Stimulated activated CD4-positive, alpha-beta T cell treated with anti-CD3 and anti-CD28 coated beads, Interleukin-12 subunit alpha, Interleukin-12 subunit beta, amount 100 ng/mL, for 24 hours (primary cell): ENCODE data around the gene ENGASE.

Source experiments
- DNase-seq, 2 experiments: peaks; one replicate each; pipeline ENCODE4 v3.0.0-alpha.2; 2020; ENCODE audit warnings: low read depth in 2 of 2

ENGASE gene

DNA sequence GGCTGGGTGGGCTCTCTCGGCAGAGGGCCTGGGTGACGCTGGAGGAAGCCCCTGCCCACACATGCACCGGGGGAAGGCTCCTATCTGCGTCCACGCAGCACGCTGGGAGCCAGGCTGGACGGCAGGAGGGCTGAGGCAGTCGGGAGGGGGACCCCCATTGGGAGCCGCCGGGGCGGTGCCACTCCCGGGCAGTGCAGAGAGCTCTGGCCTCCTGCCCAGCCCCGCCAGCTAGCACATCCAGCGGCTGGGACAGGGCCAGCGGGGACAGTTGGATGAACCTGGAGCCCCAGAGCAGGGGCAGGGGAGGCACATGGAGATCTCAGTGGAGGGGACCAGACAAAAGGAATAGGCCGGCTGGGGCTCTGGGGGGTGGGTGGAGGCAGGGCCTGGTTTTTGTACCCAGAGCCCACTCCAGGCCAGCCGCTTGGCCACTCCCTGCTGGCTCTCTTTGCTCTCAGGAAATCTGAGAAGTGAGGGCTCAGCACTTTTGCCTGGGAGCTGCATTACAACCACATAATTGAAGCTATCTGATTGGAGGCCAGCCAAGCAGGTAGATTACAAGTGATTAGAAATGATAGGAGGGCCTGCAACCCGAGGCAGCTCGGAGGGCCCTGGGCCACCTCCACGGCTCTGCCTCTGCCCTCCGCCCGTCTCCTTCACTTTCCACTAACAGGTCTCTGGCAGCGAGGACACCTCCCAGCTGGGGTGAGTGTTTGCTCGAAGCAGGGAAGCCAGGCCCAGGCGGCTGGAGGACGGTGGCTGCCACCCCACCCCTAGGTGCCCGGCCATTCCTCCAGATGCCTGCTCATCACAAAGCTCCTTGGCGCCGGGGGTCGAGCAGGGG lies 40.1 kb downstream of the ENGASE start:
- DNase-seq, result no peak

DNA sequence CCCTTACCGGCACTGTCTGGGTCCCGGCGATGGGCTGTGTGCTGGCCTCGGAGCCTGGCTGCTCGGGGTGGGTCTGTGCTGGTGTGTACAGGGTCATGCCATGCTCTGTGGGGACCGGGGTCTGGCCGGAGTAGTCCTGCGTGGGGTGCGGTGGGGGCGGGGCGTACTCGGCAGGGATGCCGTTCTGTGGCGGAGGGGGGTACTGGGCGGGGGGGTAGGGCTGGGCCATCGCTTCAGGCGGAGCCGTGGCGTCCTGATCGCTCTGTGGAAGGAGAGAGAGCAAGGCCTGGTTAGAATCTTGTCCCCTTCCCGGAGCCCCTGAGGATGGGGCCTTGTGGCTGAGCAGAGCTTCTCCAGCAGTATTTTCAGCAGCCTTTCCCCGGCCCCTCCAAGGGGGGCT lies 40.9 kb downstream of the ENGASE start:
- no peak for DNase-seq

DNA sequence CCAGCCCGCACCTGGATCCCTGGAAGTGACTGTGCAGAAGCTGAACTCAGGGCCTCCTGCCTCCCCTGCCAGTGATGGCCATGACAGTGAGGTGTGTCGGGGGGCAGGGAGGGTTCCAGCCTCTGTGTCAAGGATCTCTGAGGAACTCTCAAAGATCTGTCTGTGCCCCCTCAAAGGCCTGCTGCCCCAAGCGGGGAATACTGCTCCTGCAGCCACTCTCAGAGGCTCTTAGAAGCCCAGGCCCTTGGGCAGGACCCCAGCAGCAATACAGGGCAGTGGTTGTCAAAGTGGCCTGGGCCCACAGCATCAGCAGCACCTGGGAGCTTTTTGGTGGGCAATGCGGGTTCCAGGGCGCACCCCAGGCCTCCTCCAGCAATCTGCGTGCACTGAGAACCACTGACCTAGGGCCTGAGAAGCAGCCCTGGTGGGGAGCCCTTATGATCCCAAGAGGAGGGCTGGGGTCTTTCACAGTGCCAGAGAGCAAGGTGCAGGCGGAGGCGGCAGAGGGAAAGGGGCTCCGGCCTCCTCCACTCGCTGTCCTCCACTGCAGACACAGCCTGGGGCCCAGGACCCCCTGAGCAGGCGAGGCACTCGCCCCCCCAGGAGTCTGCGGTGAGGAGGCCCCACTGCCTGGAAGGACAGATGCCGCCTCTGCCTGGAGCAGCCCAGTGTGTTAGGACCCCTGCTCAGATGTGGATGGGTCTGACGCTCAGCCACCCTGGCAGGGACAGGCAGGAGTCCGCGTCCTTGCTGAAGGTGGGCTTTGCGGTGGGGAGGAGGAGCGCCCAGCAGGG lies 42.1 kb downstream of the ENGASE start:
- no peak for DNase-seq

DNA sequence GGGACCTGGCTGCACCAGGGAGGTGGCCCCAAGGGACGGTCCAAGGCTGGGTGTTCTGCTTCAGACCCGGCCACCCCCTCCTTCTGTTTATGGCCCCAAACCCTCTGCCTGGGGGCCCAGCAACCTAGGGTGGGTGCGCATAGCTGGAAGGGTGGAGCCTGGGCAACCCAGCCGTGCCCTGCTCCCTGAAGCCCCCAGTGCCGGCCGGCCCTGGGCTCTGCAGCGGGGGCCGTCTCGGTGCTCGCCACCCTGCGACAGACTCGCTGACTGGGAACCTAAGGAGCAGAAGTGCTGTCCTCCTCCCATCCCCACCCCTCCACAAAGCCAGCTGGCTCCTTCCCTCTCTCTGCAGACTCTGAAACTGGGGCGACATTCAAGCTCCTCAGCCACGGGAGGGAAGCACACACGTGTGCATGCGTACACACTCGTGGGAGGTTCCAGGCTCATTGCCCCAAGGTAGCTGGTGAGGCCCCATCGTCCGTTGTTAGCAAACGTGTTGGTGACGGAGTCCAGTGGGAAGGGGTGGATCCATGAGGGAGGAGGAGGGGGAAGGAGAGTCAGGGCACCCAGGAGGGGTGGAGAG lies 43.4 kb downstream of the ENGASE start:
- no peak for DNase-seq

DNA sequence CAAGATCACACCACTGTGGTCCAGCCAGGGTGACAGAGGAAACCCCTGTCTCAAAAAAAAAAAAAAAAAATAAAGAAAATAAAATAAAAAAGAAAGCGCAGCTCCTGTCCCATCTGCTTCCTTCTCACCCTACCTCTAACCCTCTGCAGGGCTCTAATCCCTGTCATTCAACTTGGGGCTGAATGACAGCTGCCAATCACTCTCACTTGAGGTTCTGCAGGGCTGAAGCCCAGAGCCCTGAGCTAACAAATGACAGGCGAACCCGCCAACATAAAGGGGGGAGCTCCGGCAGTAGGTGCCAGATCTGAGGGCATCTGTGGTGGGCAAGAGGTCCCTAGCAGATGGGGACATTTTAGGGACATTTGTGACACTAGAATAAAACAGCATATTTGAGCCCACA lies 44.3 kb downstream of the ENGASE start:
- no peak for DNase-seq

DNA sequence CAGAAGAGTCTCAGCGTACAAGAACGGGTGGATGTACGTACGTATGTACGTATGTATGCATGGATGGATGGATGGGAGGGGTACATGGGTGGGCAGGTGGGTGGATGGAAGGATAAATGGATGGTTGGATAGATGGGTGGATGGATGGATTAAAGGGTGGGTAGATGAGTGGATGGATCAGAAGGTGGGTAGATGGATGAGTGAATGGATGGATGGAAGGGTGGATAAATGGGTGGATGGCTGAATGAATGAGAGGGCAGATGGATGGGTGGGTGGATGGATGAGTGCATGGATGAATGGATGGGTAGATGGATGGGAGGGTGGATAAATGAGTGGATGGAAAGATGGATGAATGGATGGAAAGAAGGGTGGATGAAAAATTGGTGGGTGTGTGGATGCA lies 45.6 kb downstream of the ENGASE start:
- no peak for DNase-seq

DNA sequence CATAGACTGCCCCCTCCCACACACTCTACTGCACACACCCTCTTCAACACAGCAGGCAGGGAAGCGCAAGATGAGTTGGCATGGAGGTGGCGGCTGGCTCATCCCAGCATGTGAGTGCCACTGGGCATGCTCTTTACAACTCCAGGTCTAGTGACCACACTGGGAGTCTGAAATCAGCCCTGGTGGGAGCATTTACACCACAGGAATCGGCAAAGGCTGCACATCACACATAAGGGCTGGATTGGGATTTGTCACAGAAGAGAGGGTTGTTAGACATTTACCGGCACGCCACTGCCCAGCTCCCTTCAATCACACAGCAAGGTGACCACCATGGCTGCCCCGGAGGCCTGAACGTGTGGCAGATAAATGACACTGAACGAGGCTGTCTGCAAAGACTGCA lies 49.4 kb downstream of the ENGASE start:
- DNase-seq, result no peak

DNA sequence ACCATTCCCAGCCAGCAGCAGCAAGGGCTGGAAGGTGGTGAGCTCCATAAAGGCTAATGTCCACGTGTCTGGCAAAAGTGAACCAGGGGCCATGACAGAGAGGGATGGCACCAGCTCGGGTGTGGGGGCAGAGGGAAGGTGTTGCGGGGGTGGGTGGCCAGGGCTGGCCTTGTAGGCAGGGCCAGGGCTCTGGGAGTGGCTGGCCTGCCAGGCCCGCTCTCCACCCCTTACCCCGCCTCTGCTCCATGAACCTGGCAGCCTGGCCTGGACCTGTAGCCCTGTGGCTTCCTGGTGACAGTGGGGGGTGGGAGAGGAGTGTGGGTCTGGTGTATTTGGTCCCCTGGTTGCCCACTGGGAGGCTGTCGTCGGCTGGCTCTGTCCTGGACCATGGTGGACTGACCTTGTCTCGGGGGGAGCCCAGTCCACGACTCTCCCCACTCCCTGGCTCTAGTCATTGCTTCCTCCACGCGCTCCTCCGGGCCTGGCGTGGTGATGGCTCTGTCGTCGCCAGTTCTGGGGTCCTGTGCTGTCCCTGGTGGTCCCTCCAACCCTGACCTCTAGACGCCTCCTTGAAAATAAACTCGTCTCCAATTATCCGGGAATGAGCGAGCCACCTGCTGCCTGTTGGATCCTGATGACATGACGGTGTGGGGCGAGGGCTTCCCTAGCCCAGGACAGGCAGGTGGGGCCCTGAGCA lies 50.0 kb downstream of the ENGASE start:
- no peak for DNase-seq

DNA sequence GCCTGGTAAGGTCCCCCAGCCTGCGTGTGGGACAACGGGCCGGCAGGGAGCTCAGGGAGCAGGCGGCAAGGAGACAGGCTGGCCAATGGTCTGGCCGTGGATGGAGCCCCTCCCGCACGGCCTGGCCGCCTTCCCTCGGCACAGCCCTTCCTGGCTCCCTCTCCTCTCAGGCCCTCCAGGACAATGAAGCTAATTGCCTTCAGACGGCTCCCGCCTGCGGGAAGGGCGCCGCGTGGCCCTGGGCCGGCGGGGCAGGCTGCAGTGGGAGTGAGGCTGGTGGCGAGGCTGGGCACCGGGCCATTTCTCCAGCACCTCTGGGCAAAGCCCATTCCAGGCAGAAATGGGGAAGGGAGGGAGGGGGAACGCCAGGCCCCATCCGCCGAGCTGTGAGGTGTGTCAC lies 50.9 kb downstream of the ENGASE start:
- no peak for DNase-seq

DNA sequence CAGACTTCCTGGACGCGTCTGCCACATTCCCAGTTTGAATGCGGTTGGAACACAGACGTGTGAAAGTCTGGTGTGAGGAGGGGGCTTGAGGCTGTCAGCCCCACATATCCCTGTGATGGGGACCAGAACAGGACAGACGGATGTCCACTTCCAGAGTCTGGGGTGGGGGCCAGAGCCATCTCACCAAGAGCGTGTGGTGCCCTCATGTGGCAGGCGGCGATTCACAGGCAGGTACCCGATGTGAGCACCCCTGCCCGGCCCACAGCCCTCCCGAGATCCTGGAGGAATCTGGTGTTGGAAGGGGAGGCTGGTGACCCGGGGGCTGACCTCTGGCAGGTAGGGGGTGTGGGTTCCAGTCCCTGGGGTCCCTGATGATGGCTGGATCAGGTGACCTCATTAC lies 51.5 kb downstream of the ENGASE start:
- DNase-seq, result no peak

DNA sequence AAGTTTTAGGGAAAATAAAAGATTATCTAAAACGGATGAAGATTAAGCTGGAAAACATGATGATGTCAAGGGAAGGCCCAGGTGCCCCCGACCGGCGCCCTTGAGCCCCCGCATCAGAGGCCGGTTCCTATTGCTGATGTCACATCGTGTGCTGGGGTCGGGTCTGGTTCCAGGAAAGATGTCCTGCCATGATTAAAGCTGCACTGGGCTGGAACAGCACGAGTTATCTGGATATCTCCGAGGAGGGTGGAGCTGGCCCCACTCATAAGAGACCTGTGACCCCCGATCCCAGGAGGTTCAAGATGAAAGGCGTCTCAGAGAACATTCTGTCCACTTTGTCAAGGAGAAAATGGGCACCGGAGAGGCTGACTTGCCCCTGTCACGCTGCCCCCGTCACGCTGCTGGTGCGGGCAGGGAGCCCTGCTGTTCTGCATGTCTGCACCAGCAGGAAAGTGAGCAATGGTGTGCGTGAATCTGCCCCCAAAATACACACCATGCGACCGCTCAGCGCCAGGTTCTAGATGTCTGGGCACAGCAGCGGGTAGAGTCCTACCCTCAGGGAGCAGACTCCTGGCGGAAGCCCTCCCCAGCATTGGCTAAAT lies 53.0 kb downstream of the ENGASE start:
- DNase-seq, result no peak

DNA sequence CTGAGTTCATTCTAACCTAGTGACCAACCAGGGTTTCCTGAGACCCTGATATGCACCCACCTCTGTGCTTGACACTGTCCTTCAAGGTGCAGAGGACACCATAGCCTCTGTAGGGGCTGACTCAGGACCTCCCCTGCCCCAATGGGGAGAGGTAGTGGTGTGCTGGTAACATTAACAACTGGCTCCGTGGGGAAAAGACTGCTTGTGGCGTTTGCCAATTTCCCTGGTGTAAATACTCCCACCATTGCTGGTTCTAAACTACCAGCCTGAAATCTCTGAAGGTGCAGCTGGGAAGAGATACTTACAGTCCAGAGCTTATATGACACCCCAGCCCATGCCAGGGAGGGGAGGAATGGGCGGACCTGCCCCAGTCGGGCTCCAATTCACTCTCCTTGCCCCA lies 54.9 kb downstream of the ENGASE start:
- DNase-seq, result no peak

DNA sequence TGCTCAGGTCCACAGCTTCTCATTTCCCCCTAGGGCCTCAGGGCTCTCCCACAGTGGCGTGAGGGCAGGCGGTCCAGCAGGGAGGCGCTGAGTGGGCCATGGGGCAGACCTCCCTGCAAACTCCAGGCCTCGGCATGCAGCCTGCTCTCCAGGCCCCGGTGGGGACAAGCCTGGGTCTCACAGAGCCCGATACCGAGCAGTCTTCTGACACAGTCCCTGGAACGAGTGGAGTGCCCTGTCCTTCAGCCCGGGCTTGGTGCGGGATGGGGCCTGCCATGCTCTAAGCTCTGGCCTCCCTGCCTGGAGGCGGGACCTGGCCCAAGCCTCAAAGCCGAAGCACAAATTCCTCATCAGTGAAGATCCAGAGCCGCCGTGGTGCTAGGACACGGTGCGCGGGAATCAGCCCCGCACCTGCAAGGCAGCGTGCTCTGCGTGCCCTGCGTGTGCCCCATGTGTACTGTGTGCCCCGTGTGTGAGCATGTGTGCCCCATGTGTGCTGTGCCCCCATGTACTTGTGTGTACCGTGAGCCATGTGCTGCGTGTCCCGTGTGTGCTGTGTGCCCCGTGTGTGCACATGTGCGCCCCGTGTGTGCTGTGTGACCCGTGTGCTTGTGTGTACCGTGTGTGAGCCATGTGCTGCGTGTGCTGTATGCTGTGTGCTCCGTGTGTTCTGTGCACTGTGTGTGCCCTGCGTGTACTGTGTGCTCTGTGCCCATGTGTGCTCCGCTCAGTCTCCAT lies 56.1 kb downstream of the ENGASE start:
- DNase-seq, result no peak

DNA sequence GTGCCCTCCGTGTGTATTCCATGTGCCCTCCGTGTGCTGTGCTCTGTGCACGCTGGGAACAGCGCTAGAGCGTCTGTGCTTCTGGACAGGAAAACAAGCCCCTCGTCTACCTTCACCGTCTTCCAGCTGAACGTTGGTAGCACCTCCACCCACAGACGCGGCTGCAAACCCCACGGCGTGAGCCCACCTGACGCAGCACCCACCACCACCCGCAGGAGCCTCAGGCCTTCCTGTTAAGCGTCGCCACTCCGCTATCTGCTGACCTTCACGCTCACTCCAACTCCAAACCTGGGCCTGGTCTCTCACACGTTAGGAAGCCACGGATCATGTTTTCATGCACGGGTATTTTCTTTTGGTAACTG lies 56.6 kb downstream of the ENGASE start:
- DNase-seq, result no peak

DNA sequence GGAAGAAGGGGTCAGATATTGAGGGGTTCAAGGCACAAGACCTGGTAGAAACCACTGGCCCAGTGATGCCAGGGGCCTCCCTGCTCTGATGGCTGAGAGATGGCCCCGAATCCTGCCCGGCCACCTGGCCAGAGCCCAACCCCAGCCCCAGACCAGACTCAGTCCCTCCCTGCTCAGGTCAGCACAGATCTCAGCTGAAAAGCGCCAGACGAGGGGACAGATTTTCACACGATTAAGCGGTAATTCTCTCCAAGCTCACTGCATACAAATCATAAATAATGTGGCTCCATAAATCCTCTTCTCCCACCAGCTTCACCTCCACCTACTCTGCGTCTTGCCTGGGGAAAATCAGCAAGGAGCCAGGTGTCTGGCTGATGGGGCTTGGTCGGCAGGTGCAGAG lies 57.1 kb downstream of the ENGASE start:
- no peak for DNase-seq

DNA sequence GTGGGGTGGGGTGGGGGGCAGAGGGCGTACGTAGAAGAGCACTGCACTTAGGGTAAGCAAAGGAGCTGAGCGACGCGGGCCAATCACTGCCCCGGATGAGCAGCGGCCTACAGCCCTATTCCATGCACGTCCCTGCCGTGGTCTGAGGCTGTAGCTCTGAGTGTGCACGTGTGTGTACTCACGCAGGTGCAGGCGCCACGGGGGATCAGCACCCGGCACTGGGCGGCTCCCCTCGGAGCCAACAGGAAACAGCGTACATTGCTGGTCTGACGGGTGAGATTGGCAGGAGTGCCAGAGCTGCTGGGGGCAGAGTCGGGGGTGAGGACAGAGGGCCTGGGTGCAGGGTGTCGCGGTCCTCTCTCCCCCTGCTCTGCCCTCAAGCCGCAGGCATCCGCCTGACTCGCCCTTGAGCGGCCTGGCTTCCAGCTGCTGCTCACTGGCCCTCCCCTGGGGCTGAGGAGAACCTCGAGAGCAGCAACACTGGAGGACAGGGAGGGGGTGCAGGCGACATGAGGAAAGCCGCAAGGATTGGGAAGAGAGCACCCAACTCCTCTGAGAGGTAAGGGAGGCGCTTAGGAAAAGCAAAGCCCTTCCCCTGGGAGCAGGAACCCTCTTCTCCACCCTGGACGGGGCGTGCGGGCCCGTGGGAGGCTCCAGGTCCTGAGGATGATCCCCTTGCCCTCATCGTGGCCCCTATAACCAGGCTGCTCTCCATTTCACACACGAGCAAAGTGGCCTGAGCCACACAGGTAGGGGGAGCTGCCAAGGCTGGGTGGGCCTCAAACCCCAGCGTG lies 57.8 kb downstream of the ENGASE start:
- DNase-seq, result no peak

DNA sequence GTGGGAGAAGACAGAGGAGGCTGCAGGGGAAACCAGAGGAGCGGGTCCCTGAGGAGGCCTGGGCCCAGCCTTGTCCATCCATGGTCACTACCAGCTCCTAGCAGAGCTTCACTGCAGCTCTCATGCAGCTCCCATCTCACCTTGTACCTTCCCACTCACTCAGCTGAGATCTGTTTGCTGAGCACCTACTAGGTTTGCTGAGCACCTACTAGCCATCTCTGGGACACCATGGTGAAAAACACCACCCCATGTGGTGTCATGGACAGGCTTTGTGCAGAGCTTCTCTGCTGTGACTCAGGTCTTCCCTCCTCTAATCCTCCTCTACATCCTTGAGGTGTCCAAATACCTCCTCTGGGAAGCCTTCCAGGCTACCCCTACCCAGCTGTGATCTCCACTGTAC lies 58.6 kb downstream of the ENGASE start:
- DNase-seq, result no peak

DNA sequence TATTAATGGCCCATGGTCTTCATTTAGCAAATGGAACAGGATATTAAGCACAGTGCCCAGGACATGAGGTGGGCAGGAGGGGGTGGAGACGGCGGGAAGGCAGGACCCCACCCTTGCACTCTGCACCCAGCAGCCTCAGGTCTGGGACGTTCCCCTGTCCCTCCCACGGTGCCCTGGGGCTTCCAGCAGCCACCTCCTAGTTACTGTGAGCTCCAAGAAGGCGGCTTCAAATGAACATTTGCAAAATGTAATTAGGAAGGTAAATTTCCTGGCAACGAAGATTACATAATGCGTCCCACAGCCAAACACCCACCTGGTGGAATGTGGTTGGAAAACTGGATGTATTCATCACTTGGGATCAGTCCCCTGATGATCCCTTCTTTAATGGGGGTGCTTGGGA lies 59.4 kb downstream of the ENGASE start:
- DNase-seq, result no peak

DNA sequence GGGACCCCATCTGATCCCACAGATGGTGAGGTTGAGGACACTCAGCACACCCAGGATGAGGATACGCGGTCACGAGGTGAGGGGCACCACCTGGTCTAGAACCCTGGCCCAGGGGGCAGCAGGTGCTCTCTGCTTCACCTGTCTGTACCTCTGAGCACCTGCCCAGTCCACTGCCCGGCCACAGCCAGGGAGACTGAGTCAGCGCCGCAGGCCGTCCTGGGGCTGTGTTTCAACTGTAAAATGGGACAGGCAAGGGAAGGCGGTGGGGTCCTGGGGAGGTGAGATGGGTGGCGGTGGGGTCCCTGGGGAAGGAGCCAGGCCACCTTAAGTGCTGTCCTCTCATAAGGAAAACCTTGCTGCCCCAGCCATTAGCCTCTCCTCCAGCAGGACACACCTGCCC lies 60.4 kb downstream of the ENGASE start:
- DNase-seq, result no peak

DNA sequence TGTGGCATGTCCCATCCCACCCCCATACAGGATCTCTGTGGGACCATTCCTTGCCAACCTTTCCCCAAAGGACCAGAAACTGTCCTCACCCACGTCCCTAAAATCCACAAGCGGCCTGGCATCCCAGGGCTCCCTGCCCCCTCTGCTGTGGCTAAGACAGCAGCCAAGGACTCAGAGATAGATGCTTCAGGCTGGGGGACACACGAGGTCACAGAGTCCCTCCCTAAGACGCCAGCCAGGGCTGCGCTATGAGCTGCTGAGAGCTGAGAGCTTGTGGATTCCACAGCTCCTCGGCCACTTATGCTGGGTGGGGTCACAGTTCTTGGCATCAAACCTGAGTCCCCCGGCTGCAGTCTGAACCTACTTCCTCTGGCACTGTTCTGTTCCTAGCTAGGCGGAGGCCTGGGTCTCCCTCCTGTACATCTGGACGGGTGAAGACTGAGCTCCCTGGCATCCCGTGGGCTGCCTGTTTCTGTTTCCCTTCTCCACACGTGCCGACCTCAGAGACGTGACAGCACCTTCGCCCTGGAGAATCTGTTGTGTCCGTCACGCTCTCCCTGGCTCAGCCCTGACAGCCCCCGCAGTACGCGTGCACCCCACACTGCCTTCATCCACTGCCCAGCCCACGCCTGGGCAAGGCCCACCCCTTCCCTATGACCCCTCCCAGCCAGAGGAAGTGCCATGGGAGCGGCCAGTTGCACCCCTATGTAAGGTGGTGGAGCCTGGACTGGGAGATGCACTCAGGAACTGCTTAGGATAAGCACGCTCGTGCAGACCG lies 61.2 kb downstream of the ENGASE start:
- no peak for DNase-seq
